GM12892 (cell line): Measurements from ENCODE around the gene PDSS2.

Source experiments
- POLR2A ChIP-seq: IDR thresholded peaks from 2 replicates; pipeline ENCODE4 v1.6.1; 2011; ENCODE audit warnings: low read depth, low read length, control low read depth
- TAF1 ChIP-seq: IDR thresholded peaks from 2 replicates; pipeline ENCODE4 v1.6.1; 2011; ENCODE audit warnings: low read depth, mild to moderate bottlenecking, control low read depth, low read length, borderline replicate concordance

- TF ChIP-seq POLR2A (no peak), TAF1 (no peak)
Measured at GRCh38 chr6:107202876-107203468, 256.4 kb downstream of the PDSS2 start.
